Esophagus muscularis mucosa (tissue), 4 donors: Measurements from ENCODE around the gene NRP1.

Experiments used
- EP300 ChIP-seq: sonication (generic); formaldehyde crosslinking; IDR thresholded peaks from one replicate; pipeline ENCODE4 v1.6.1; 2017; ENCODE audit warnings: antibody characterized with exemption
- POLR2A ChIP-seq: fragments of 450-650 bp; IDR thresholded peaks from one replicate; pipeline ENCODE4 v1.6.1; 2017; ENCODE audit warnings: antibody characterized with exemption, moderate library complexity, mild to moderate bottlenecking, low read depth
- TF ChIP-seq, protein P1 (sequence below), 3 experiments: fragments of 200-600 bp in 2 of 3; fragments of 450-650 bp in 1 of 3; sonication (generic) in 2 of 3; IDR thresholded peaks; one replicate each; pipeline ENCODE4 v1.5.1; 2017 to 2019; ENCODE audit warnings: antibody characterized with exemption in 3 of 3, mild to moderate bottlenecking in 2 of 3, moderate library complexity in 1 of 3

DNA sequence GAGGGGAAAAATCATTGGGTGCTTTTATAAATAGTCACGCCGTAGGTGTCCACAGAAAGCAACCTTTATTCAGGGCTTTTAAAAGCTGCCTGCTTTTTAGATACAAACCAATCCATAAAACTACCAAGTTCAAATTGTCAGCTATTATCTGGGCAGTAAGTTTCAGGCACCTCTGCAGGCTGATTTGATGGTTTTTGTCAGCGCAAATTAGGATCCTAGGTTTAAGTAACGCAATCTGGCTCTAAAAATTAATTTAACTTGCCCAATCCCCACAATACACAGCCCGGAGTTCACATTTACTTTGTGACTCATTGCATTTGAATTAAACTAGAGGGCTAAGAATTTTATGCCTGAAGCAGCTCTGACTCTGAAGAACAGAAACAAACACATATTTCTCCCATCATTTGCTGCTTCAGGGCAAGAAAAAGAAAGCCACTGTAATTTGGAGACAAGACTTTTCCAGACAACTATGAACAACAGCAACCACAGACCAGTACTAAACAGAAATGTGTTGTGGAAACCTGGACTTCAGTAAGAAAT, 43.3 kb downstream of the NRP1 start:
- TF ChIP-seq, protein P1, sequence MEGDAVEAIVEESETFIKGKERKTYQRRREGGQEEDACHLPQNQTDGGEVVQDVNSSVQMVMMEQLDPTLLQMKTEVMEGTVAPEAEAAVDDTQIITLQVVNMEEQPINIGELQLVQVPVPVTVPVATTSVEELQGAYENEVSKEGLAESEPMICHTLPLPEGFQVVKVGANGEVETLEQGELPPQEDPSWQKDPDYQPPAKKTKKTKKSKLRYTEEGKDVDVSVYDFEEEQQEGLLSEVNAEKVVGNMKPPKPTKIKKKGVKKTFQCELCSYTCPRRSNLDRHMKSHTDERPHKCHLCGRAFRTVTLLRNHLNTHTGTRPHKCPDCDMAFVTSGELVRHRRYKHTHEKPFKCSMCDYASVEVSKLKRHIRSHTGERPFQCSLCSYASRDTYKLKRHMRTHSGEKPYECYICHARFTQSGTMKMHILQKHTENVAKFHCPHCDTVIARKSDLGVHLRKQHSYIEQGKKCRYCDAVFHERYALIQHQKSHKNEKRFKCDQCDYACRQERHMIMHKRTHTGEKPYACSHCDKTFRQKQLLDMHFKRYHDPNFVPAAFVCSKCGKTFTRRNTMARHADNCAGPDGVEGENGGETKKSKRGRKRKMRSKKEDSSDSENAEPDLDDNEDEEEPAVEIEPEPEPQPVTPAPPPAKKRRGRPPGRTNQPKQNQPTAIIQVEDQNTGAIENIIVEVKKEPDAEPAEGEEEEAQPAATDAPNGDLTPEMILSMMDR (IDR thresholded peaks at IDR 0.05), result no peak
- TF ChIP-seq POLR2A (no peak), EP300 (no peak)
